ENCODE results near the gene TSKU.

Gene TSKU

GRCh38 chr11:76783896-76784813, 999 bp downstream of the TSKU start:
- DNase-seq (ENCODE audit: low read depth), result peak; percentile 71
- TF ChIP-seq CTCF (conservative IDR thresholded peaks at IDR 0.05; ENCODE audit: low read length), result no peak
- peak overlapping the region; percentile 96 for H3K4me3 ChIP-seq (ENCODE audit: low read length)

- H3K4me3 ChIP-seq (ENCODE audit: low read length), result no peak overlapping the region
- TF ChIP-seq CTCF (conservative IDR thresholded peaks at IDR 0.05; ENCODE audit: low read length), result no peak
- DNase-seq (ENCODE audit: low read depth), result no peak
These were observed 2.4 kb downstream of the TSKU start for GRCh38 chr11:76785513-76785912.

- no peak for TF ChIP-seq CTCF (conservative IDR thresholded peaks at IDR 0.05; ENCODE audit: low read length)
- H3K4me3 ChIP-seq (ENCODE audit: low read length), result no peak overlapping the region
- no peak for DNase-seq (ENCODE audit: low read depth)
These were observed 2.9 kb downstream of the TSKU start for GRCh38 chr11:76786016-76786415.

- no peak for DNase-seq (ENCODE audit: low read depth)
- no peak for TF ChIP-seq CTCF (conservative IDR thresholded peaks at IDR 0.05; ENCODE audit: low read length)
- no peak overlapping the region for H3K4me3 ChIP-seq (ENCODE audit: low read length)
These were observed 3.4 kb downstream of the TSKU start for GRCh38 chr11:76786441-76787014.

- no peak for DNase-seq (ENCODE audit: low read depth)
- TF ChIP-seq CTCF (conservative IDR thresholded peaks at IDR 0.05; ENCODE audit: low read length), result no peak
- H3K4me3 ChIP-seq (ENCODE audit: low read length), result no peak overlapping the region
These were observed 4.1 kb downstream of the TSKU start for GRCh38 chr11:76787271-76787670.

GRCh38 chr11:76787911-76788596, 4.9 kb downstream of the TSKU start:
- peak; percentile 69 for DNase-seq (ENCODE audit: low read depth)
- no peak overlapping the region for H3K4me3 ChIP-seq (ENCODE audit: low read length)
- no peak for TF ChIP-seq CTCF (conservative IDR thresholded peaks at IDR 0.05; ENCODE audit: low read length)
